Stomach (tissue), 9 donors: ENCODE results near the gene ABCC1. TPM values are rescaled to one million over a fixed set of nuclear protein-coding genes. Genes with fewer than 3 reads are reported as not detected.

Experiments
- DNase-seq, 2 donors: peaks; one replicate each; pipeline versions ENCODE4 v3.0.0 to v3.0.0-alpha.2; 2013 to 2019
- H3K27ac ChIP-seq, 5 donors: fragments of 200-600 bp in 4 of 5; sonication (generic) in 4 of 5; one replicate each; pipeline ENCODE4 v1.5.1; 2013 to 2019; ENCODE audit warnings: mild to moderate bottlenecking in 1 of 5, moderate library complexity in 1 of 5
- H3K27me3 ChIP-seq, 3 donors: fragments of 200-600 bp; sonication (generic); one replicate each; pipeline ENCODE4 v1.5.1; 2017 to 2019; ENCODE audit warnings: mixed run types in 1 of 3
- H3K36me3 ChIP-seq, 4 donors: fragments of 200-600 bp; sonication (generic); 1 replicate in 3 of 4; 2 replicates in 1 of 4; pipeline ENCODE4 v1.5.1; 2016 to 2019
- H3K4me1 ChIP-seq, 4 donors: fragments of 200-600 bp; sonication (generic); one replicate each; pipeline ENCODE4 v1.5.1; 2016 to 2019
- H3K4me3 ChIP-seq, 4 donors: fragments of 200-600 bp; sonication (generic) in 3 of 4; one replicate each; pipeline ENCODE4 v1.5.1; 2016 to 2019; ENCODE audit warnings: mild to moderate bottlenecking in 1 of 4
- H3K9me3 ChIP-seq, 4 donors: fragments of 200-600 bp; sonication (generic); one replicate each; pipeline ENCODE4 v1.5.1; 2016 to 2019
- CTCF ChIP-seq, 7 experiments: fragments of 450-650 bp in 4 of 7; fragments of 200-600 bp in 3 of 7; sonication (generic) in 3 of 7; IDR thresholded peaks; one replicate each; pipeline ENCODE4 v1.5.1; 2016 to 2019; ENCODE audit warnings: antibody characterized with exemption in 7 of 7, control low read depth in 2 of 7, mild to moderate bottlenecking in 1 of 7
- EP300 ChIP-seq: sonication (generic); formaldehyde crosslinking; IDR thresholded peaks from one replicate; pipeline ENCODE4 v1.6.1; 2017; ENCODE audit warnings: antibody characterized with exemption
- POLR2A ChIP-seq, 4 donors: fragments of 450-650 bp; IDR thresholded peaks; one replicate each; pipeline ENCODE4 v1.6.1; 2016; ENCODE audit warnings: antibody characterized with exemption in 4 of 4, control low read depth in 2 of 4, mild to moderate bottlenecking in 1 of 4, moderate library complexity in 1 of 4
- POLR2AphosphoS5 ChIP-seq, 3 donors: sonication (generic); formaldehyde crosslinking; IDR thresholded peaks; one replicate each; pipeline ENCODE4 v1.6.1; 2016; ENCODE audit warnings: antibody characterized with exemption in 3 of 3
- WGBS, 5 donors: extraction: QIAGEN DNeasy Blood & Tissue Kit in 3 of 5; methylation state at CpG; one replicate each; pipeline versions ENCODE4 v1.1.5 to v1.1.7; 2013 to 2018; 5-methylcytosine and 5-hydroxymethylcytosine counted together
- intact Hi-C: fragments of 100-400 bp; cut with DNase I; formaldehyde crosslinking; loops from one replicate; pipeline ENCODE4 v1.15.1; 2023; ENCODE audit warnings: low total_unique reads
- polyA plus RNA-seq, 3 donors: library from polyadenylated mRNA; stranded (reverse); fragments of 200-250 nt; gene quantifications; one replicate each; pipeline ENCODE4 v1.2.3, GENCODE V29; 2013
- total RNA-seq, 5 donors: library from RNA; depleted of rRNA; stranded (reverse); fragments of >200 nt; gene quantifications; one replicate each; pipeline versions ENCODE4 v1.1.0 to v1.2.3, GENCODE V29; 2014 to 2016
- donor health status: healthy with polysubstance abuse.
- donor health status: Bipolar disorder and iron deficiency.
- donor health status: healthy.

Gene ABCC1
- total and polyA plus RNA-seq, 8 donors: 2.3 to 105 (median 24.9) TPM

- no peak for TF ChIP-seq POLR2AphosphoS5 (IDR thresholded peaks at IDR 0.05)
- TF ChIP-seq CTCF (IDR thresholded peaks at IDR 0.05): no peak
- no peak for TF ChIP-seq EP300
- no peak for TF ChIP-seq POLR2A (IDR thresholded peaks at IDR 0.05)
- no peak overlapping the region for H3K27ac ChIP-seq
- intact Hi-C loops: no loop called here
- no peak overlapping the region for H3K4me3 ChIP-seq
- DNase-seq: no peak
- WGBS, 5 donors: 94 to 99% (median 97%) methylated on average over 7 of the region's 7 CpGs
- H3K36me3 ChIP-seq: peaks cover 57 to 97% (median 96%) of the 10 kb centered on the region in 4 donors
- no peaks in the 10 kb centered on the region for H3K27me3 ChIP-seq
- no peaks in the 10 kb centered on the region for H3K9me3 ChIP-seq
- H3K4me1 ChIP-seq: peaks cover 0 to 17% (median 10%) of the 10 kb centered on the region in 4 donors
These were observed 167.4 kb downstream of the ABCC1 start for GRCh38 chr16:16116841-16117240.

GRCh38 chr16:16118337-16118736 is 168.9 kb downstream of the ABCC1 start:
- Histone ChIP-seq H3K4me3 (no peak overlapping the region), H3K36me3 (peaks cover 53 to 97% (median 96%) of the 10 kb centered on the region in 4 donors), H3K27ac (no peak overlapping the region), H3K27me3 (no peaks in the 10 kb centered on the region), H3K4me1 (peaks cover 0 to 17% (median 10%) of the 10 kb centered on the region in 4 donors), H3K9me3 (no peaks in the 10 kb centered on the region)
- DNase-seq: no peak
- TF ChIP-seq POLR2AphosphoS5 (IDR thresholded peaks at IDR 0.05) (no peak), CTCF (IDR thresholded peaks at IDR 0.05) (no peak), POLR2A (IDR thresholded peaks at IDR 0.05) (no peak), EP300 (no peak)
- intact Hi-C loops: no loop called here
- WGBS, 5 donors: 95 to 97% (median 97%) methylated on average over 7 of the region's 7 CpGs

GRCh38 chr16:16120044-16120381 is 170.6 kb downstream of the ABCC1 start:
- WGBS, 5 donors: 29 to 56% (median 38%) methylated on average over 8 of the region's 8 CpGs
- no peak for TF ChIP-seq POLR2A (IDR thresholded peaks at IDR 0.05)
- no peak for TF ChIP-seq CTCF (IDR thresholded peaks at IDR 0.05)
- peaks cover 52 to 97% (median 92%) of the 10 kb centered on the region in 4 donors for H3K36me3 ChIP-seq

GRCh38 chr16:16120382-16121184 is 171.2 kb downstream of the ABCC1 start:
- Histone ChIP-seq H3K9me3 (peaks cover 0 to 12% (median 4%) of the 10 kb centered on the region in 4 donors), H3K27ac (peak overlapping the region; percentile 30 to 73 (median 67)), H3K4me1 (peaks cover 0 to 17% (median 10%) of the 10 kb centered on the region in 4 donors), H3K36me3 (peaks cover 46 to 97% (median 92%) of the 10 kb centered on the region in 4 donors), H3K27me3 (no peaks in the 10 kb centered on the region), H3K4me3 (no peak overlapping the region)
- intact Hi-C loops: loop anchor here (5.0 to 10.0 kb wide), 2 partner anchors 86 to 243 kb away; no protein-coding TSS in a partner anchor
- TF ChIP-seq POLR2A (IDR thresholded peaks at IDR 0.05): no peak
- peak in 1 of 3 donors; percentile 33 for TF ChIP-seq POLR2AphosphoS5 (IDR thresholded peaks at IDR 0.05)
- 53 to 59% (median 56%) methylated on average over 16 to 17 of the region's 17 CpGs for WGBS, 5 donors
- peak; percentile 56 to 78 for DNase-seq

More at GRCh38 chr16:16120044-16120381, 170.6 kb downstream of the ABCC1 start:
- Histone ChIP-seq H3K9me3 (peaks cover 0 to 7% (median 3%) of the 10 kb centered on the region in 4 donors), H3K4me1 (peaks cover 0 to 17% (median 10%) of the 10 kb centered on the region in 4 donors), H3K4me3 (no peak overlapping the region), H3K27me3 (no peaks in the 10 kb centered on the region), H3K27ac (peak overlapping the region; percentile 30 to 73 (median 67))
- intact Hi-C loops: loop anchor here (5.0 to 10.0 kb wide), 2 partner anchors 85 to 243 kb away; no protein-coding TSS in a partner anchor
- DNase-seq: peak in 1 of 2 donors; percentile 51
